ENCODE results near the gene TMEM91.

DNA sequence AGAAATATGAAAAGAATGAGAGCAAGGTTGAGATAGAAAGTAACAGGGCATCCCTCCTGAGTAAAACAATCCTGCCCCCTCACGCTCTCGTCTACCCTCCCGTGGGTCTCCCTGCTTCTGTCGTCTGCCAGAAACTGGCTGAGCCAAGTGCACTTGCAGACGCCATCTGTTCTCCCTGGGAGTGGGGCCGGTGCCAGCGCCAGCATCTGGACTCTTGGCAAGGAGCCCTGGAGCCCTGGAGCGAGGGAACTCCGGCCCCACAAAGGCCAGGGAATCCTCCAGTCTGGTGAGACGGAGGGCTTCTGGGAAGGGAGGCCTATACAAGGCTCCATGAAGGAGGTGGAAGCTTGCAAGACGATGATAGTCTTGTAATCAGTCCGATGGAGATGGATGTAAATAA is 2.3 kb upstream of the TMEM91 start:
- TF ChIP-seq, protein P1, sequence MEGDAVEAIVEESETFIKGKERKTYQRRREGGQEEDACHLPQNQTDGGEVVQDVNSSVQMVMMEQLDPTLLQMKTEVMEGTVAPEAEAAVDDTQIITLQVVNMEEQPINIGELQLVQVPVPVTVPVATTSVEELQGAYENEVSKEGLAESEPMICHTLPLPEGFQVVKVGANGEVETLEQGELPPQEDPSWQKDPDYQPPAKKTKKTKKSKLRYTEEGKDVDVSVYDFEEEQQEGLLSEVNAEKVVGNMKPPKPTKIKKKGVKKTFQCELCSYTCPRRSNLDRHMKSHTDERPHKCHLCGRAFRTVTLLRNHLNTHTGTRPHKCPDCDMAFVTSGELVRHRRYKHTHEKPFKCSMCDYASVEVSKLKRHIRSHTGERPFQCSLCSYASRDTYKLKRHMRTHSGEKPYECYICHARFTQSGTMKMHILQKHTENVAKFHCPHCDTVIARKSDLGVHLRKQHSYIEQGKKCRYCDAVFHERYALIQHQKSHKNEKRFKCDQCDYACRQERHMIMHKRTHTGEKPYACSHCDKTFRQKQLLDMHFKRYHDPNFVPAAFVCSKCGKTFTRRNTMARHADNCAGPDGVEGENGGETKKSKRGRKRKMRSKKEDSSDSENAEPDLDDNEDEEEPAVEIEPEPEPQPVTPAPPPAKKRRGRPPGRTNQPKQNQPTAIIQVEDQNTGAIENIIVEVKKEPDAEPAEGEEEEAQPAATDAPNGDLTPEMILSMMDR (IDR thresholded peaks at IDR 0.05; ENCODE audit: low read depth, low read length, poor library complexity, severe bottlenecking), result no peak
- no peak for TF ChIP-seq EZH2phosphoT487 (IDR thresholded peaks at IDR 0.05; ENCODE audit: borderline replicate concordance, low read length)
